ENCODE results near the gene KCND2.

DNA sequence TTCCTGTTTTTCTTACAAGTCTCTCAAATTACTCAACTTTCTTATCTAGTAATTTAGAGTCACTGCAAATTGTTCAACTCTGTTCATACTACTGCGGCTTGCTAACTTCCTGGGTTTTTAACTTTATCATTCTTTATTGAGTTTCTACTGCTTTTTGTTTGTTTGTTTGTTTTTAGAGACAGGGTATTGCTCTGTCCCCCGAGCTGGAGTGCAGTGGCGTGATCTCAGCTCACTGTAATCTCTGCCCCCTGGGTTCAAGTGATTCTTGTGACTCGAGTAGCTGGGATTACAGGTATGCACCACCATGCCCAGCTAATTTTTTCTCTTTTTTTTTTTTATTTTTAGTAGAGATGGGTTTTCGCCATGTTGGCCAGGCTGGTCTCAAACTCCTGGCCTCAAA is 402.1 kb downstream of the KCND2 start:
- TF ChIP-seq, protein P1, sequence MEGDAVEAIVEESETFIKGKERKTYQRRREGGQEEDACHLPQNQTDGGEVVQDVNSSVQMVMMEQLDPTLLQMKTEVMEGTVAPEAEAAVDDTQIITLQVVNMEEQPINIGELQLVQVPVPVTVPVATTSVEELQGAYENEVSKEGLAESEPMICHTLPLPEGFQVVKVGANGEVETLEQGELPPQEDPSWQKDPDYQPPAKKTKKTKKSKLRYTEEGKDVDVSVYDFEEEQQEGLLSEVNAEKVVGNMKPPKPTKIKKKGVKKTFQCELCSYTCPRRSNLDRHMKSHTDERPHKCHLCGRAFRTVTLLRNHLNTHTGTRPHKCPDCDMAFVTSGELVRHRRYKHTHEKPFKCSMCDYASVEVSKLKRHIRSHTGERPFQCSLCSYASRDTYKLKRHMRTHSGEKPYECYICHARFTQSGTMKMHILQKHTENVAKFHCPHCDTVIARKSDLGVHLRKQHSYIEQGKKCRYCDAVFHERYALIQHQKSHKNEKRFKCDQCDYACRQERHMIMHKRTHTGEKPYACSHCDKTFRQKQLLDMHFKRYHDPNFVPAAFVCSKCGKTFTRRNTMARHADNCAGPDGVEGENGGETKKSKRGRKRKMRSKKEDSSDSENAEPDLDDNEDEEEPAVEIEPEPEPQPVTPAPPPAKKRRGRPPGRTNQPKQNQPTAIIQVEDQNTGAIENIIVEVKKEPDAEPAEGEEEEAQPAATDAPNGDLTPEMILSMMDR (conservative IDR thresholded peaks at IDR 0.05; ENCODE audit: low read depth, low read length), result no peak
- TF ChIP-seq, protein P2, sequence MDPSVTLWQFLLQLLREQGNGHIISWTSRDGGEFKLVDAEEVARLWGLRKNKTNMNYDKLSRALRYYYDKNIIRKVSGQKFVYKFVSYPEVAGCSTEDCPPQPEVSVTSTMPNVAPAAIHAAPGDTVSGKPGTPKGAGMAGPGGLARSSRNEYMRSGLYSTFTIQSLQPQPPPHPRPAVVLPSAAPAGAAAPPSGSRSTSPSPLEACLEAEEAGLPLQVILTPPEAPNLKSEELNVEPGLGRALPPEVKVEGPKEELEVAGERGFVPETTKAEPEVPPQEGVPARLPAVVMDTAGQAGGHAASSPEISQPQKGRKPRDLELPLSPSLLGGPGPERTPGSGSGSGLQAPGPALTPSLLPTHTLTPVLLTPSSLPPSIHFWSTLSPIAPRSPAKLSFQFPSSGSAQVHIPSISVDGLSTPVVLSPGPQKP (IDR thresholded peaks at IDR 0.05; ENCODE audit: borderline replicate concordance, low read depth, low read length), result no peak
- TF ChIP-seq MAFK (IDR thresholded peaks at IDR 0.05; ENCODE audit: low read depth, low read length) (no peak), SMC3 (IDR thresholded peaks at IDR 0.05; ENCODE audit: low read depth, low read length) (no peak), CHD1 (IDR thresholded peaks at IDR 0.05; ENCODE audit: low read depth, low read length) (no peak)
